HepG2 (cell line): Measurements from ENCODE around the gene MPC2. TPM values are rescaled to one million over a fixed set of nuclear protein-coding genes. Genes with fewer than 3 reads are reported as not detected.

Source experiments
- FOXA3 ChIP-seq: IDR thresholded peaks from 2 replicates; pipeline ENCODE4 v1.6.1; 2016; ENCODE audit warnings: missing genetic modification reagents, missing compliant biosample characterization
- MIER3 ChIP-seq: IDR thresholded peaks from 2 replicates; pipeline ENCODE4 v1.6.1; 2016; ENCODE audit warnings: missing compliant biosample characterization, borderline replicate concordance
- NAIF1 ChIP-seq: sonication (generic); formaldehyde crosslinking; IDR thresholded peaks from 2 replicates; pipeline ENCODE4 v1.5.0; 2020; ENCODE audit warnings: mild to moderate bottlenecking, missing genetic modification reagents, borderline replicate concordance
- RFXAP ChIP-seq: sonication (generic); formaldehyde crosslinking; IDR thresholded peaks from 2 replicates; pipeline ENCODE4 v1.4.0; 2020; ENCODE audit warnings: missing genetic modification reagents, borderline replicate concordance
- ZNF224 ChIP-seq: sonication (generic); formaldehyde crosslinking; IDR thresholded peaks from 2 replicates; pipeline ENCODE4 v1.5.0; 2020; ENCODE audit warnings: mild to moderate bottlenecking, missing genetic modification reagents
- ZNF546 ChIP-seq: sonication (generic); formaldehyde crosslinking; conservative IDR thresholded peaks from 2 replicates; pipeline ENCODE4 v1.8.1; 2023; ENCODE audit warnings: mild to moderate bottlenecking, missing genetic modification reagents
- ZSCAN21 ChIP-seq: sonication (generic); formaldehyde crosslinking; IDR thresholded peaks from 2 replicates; pipeline ENCODE4 v1.8.0; 2022; ENCODE audit warnings: mild to moderate bottlenecking, missing genetic modification reagents, moderate library complexity, borderline replicate concordance
- polyA plus RNA-seq, 8 experiments: library from polyadenylated mRNA; depleted of rRNA in 3 of 8; stranded (reverse) in 7 of 8; unstranded in 1 of 8; fragments of >200 nt; fragmentation: Illumina TruSeq in 4 of 8; extraction: Trizol in 4 of 8; gene quantifications; 2 replicates each; pipeline versions ENCODE4 v1.2.1 to v1.2.3, GENCODE V29; 2011 to 2016; ENCODE audit warnings: low read depth in 4 of 8, missing spikeins in 1 of 8, mixed read lengths in 1 of 8; ENCODE audit not compliant: insufficient read depth in 1 of 8
- total RNA-seq, 5 experiments: library from RNA; depleted of rRNA; stranded (reverse); fragments of >200 nt; fragmentation: Illumina TruSeq; extraction: Trizol; gene quantifications; 2 replicates each; pipeline ENCODE4 v1.2.3, GENCODE V29; 2016; ENCODE audit warnings: low read depth in 1 of 5
- TF ChIP-seq, protein P1 (sequence below): sonication (generic); formaldehyde crosslinking; IDR thresholded peaks from 2 replicates; pipeline ENCODE4 v1.9.0; 2021; ENCODE audit warnings: missing genetic modification reagents, borderline replicate concordance
- TF ChIP-seq, protein P2 (sequence below): sonication (generic); formaldehyde crosslinking; IDR thresholded peaks from 2 replicates; pipeline ENCODE4 v1.9.0; 2021; ENCODE audit warnings: mild to moderate bottlenecking, missing genetic modification reagents

Gene MPC2
- total and polyA plus RNA-seq, 2 of the 13 experiments (the other 11 are each of a cell fraction or from before 2014, with no cell fraction given): 38.8 to 136 TPM

DNA sequence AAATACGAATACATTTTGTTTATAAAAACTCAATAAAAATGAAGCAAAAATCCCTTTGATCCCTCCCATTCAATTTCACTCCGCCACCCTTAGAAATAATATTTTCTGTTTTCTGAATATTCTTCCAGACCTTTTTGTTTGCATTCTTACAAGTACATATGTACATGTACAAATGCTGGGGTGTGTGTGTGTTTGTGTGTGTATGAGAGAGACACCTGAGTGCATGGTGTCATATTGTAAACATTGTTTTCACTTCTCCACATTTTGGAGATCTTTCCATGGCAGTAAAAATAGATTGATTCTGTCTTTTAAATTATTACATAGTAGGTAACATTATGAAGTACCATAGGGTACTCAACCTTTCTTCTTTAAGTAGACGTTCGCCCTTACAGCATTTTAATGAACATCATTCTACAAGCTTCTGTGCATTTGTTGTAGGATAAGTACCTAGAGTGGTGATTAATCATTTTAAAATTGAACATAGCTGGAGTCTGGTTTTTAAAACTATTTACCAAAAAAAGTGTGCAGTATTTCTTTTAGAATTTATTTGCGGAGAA is 1.3 kb upstream of the MPC2 start (continued):
- TF ChIP-seq, protein P1, sequence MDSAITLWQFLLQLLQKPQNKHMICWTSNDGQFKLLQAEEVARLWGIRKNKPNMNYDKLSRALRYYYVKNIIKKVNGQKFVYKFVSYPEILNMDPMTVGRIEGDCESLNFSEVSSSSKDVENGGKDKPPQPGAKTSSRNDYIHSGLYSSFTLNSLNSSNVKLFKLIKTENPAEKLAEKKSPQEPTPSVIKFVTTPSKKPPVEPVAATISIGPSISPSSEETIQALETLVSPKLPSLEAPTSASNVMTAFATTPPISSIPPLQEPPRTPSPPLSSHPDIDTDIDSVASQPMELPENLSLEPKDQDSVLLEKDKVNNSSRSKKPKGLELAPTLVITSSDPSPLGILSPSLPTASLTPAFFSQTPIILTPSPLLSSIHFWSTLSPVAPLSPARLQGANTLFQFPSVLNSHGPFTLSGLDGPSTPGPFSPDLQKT (CRISPR knock-in tag): no peak
- TF ChIP-seq MIER3 (CRISPR knock-in tag) (no peak), ZNF546 (CRISPR knock-in tag) (no peak), NAIF1 (CRISPR knock-in tag) (no peak), ZNF224 (no peak), ZSCAN21 (CRISPR knock-in tag) (no peak), RFXAP (no peak), FOXA3 (CRISPR knock-in tag) (peak; percentile 37; the same call in 1 of the 2 replicates)
- TF ChIP-seq, protein P2, sequence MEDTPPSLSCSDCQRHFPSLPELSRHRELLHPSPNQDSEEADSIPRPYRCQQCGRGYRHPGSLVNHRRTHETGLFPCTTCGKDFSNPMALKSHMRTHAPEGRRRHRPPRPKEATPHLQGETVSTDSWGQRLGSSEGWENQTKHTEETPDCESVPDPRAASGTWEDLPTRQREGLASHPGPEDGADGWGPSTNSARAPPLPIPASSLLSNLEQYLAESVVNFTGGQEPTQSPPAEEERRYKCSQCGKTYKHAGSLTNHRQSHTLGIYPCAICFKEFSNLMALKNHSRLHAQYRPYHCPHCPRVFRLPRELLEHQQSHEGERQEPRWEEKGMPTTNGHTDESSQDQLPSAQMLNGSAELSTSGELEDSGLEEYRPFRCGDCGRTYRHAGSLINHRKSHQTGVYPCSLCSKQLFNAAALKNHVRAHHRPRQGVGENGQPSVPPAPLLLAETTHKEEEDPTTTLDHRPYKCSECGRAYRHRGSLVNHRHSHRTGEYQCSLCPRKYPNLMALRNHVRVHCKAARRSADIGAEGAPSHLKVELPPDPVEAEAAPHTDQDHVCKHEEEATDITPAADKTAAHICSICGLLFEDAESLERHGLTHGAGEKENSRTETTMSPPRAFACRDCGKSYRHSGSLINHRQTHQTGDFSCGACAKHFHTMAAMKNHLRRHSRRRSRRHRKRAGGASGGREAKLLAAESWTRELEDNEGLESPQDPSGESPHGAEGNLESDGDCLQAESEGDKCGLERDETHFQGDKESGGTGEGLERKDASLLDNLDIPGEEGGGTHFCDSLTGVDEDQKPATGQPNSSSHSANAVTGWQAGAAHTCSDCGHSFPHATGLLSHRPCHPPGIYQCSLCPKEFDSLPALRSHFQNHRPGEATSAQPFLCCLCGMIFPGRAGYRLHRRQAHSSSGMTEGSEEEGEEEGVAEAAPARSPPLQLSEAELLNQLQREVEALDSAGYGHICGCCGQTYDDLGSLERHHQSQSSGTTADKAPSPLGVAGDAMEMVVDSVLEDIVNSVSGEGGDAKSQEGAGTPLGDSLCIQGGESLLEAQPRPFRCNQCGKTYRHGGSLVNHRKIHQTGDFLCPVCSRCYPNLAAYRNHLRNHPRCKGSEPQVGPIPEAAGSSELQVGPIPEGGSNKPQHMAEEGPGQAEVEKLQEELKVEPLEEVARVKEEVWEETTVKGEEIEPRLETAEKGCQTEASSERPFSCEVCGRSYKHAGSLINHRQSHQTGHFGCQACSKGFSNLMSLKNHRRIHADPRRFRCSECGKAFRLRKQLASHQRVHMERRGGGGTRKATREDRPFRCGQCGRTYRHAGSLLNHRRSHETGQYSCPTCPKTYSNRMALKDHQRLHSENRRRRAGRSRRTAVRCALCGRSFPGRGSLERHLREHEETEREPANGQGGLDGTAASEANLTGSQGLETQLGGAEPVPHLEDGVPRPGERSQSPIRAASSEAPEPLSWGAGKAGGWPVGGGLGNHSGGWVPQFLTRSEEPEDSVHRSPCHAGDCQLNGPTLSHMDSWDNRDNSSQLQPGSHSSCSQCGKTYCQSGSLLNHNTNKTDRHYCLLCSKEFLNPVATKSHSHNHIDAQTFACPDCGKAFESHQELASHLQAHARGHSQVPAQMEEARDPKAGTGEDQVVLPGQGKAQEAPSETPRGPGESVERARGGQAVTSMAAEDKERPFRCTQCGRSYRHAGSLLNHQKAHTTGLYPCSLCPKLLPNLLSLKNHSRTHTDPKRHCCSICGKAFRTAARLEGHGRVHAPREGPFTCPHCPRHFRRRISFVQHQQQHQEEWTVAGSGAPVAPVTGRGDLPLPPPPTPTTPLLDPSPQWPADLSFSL (CRISPR knock-in tag): peak; percentile 22; the same call in 1 of the 2 replicates
